HG03571 (cell line): Measurements from ENCODE around the gene RPTOR.

ENCODE experiments used
- ATAC-seq: cut with Tn5 transposase; IDR thresholded peaks from one replicate; pipeline ENCODE4 v1.9.1; 2021; ENCODE audit not compliant: unreplicated experiment

The RPTOR gene

GRCh38 chr17:80836971-80837481, 292.4 kb downstream of the RPTOR start:
- ATAC-seq: no peak

- ATAC-seq: no peak
Measured at GRCh38 chr17:80837711-80838110, 293.1 kb downstream of the RPTOR start.

DNA sequence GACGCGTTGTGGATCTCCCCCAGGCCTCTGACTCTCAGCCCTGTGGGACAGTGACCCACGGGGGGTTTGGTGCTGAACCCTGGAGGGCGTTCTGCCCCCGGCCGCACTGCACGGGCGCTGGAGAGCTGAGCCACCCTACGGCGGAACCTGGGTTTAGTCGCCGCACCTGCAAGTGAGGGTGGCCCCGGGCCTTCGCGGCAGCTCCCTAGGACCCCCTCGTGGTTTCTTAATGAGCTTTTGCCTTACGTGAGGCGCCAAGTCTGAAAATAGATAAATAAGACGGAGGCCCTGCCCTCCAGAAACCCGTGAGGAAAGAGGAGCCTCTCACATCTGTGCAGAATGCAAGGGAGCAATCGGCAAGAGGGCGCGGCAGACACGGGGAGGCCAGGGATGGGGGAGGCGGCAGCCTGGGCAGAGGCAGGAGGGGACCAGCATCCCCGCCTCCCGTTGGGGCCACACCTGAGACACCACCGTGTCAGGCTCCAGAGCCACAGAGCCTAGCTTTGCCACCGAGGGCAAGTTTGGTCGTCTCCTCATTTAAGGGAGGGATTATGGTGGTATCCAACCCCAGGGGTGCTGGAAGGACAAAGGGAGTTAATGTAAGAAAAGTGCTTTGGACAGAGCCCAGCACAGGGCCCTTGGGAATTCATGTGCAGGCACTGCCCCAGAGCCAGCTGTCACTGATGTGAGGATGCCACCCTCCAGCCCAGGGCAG, 293.8 kb downstream of the RPTOR start:
- ATAC-seq: no peak

DNA sequence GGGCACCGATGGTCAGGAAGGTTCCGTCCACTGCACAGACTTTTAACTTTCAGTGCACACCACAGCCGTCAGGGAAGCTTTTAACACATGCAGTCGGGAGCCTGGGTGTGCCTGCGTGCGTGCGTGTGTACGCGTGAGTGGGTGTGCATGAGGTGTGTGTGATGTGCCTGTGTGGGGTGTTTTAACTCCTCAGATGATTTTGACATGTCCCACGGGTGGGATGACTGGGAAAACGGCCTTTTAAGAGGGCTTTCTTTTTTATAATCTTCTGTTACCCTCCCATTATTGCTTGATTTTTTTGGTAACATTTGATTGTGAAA, 294.3 kb downstream of the RPTOR start:
- ATAC-seq: no peak

DNA sequence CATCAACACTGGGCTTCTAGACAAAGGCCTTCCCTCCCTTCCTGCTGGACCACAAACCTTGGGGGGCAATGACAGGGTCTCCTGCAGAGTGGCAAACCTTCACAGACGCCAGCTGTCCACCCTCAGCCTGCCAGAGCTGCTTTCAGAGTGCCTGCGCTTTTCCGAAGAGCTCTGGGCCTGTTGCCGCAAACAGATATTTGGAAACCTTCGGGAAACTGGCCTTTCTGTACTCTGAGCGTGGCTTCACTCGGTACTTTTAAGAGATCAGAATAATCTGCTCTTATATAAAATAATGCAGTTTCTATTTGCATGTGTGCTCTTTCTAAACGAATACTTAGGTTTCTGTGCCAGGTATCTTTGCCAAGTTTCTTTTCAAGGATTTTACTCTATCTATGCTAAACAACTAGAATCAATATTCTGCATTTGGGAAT, 294.9 kb downstream of the RPTOR start:
- ATAC-seq: no peak

GRCh38 chr17:80839970-80840369, 295.3 kb downstream of the RPTOR start:
- ATAC-seq: no peak

- ATAC-seq: no peak
Measured at GRCh38 chr17:80842456-80843013, 297.9 kb downstream of the RPTOR start.

DNA sequence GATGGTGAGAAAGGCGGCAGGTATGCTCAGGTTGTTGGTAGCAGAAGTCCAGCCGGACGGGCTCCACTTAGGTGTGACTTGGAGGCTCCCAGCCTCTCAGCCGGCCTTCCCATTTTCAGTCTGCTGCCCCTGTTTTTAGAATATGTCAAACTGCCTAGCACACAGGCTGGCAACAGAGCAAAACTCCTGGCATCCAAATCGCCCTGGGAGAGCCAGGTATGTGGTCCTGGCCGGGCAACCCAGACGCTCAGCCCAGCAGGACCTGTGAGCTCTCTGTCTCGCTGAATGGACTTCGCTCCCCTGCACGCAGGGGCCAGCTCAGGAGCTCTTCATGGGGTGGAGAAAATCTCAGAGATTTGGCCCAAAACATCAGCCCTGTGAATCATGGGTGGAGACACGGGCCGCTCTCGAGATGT, 299.1 kb downstream of the RPTOR start:
- no peak for ATAC-seq

GRCh38 chr17:80844418-80844990, 299.9 kb downstream of the RPTOR start:
- no peak for ATAC-seq

DNA sequence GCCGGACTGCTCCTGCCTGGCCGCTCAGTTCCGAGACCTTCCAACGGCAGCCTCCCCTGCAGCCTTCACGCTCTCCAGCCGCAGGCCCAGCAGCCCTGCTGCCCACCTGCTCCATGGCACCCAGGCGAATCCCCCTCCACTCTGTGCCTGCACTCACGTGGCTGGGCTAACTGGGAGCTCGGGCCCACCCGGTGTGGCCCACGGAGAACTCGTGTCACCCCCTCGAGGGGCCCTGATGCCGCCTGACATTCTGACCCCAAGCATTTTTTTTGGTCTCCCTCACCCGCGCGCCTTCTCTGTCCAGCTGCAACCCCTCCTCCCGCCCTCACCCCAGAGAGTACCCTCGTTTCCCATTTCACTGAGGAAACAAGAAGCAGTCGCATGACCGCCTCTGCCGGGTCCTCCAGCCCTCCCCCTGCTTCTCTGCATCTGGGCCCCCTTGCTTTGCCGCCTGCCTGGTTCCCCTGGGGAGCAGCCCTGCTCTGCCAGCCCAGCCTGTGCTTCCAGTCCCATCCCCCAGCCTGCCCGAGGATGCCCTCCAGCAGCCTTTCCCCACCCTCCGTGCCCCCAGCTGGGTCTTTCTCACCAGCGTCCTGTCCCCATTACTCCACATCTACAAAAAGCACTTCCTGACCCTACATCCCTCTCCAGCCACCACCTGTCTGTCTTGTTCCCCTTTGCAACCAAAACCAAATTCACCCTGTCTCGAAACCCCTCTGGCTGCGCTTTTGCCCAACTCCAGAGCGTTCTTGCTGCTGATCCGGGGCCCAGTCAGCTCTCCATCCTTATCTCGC, 300.6 kb downstream of the RPTOR start:
- no peak for ATAC-seq

DNA sequence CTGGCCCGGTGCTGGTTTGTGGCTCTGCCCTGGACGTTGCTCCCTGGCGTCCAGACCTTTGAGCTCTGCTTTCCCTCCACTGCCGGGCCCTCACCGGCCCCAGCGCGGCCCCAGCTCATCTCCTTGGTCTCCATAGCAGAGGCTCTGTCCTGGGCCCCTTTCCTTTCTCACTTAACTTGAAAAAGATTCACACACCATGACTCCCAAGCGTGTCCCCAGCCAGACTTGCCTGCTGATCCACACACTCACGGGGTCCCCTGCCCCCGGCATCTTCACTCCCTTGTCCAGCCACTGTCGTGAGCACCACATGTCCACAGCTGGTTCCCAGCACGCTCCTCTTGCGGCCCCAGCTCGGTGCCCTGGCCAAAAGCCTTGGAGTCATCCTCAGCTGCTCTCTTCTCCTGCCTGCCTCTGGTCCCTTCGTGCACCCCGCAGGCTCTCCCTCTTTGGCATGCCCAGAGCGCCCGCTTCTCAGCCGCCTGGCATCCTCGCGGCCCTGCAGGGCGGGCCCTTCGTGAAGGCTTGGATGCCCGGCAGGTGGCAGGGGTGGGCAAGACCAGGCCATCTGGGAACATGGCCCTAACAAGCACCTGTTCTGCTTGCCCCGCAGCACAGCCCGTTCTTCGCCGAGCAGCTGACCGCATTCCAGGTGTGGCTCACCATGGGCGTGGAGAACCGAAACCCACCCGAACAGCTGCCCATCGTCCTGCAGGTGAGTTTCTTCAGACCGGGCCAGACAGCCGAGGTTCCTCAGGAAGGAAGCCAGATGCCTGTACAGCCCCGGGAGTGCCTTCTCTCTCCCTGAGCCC, 301.4 kb downstream of the RPTOR start:
- no peak for ATAC-seq

DNA sequence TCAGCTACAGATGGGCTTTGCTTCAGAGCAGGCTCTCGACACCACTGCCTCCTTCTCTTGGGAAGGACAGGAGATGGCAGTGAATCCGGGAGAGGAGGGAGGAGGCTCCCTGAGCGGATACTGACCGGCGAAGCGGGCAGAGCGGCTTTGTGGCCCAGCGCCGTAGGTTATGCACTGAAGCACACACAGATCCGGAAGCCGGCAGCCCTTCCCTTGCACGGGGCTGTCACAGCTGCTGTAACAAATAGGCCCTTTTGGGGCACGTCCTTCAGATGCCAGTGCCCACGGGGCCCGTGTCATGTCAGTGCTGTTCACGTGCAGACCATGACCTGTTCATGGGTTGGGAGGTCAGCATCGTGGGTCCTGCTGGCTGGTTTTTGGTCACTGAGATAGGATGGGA, 302.3 kb downstream of the RPTOR start:
- no peak for ATAC-seq

GRCh38 chr17:80847496-80848230, 303.0 kb downstream of the RPTOR start:
- ATAC-seq: no peak

DNA sequence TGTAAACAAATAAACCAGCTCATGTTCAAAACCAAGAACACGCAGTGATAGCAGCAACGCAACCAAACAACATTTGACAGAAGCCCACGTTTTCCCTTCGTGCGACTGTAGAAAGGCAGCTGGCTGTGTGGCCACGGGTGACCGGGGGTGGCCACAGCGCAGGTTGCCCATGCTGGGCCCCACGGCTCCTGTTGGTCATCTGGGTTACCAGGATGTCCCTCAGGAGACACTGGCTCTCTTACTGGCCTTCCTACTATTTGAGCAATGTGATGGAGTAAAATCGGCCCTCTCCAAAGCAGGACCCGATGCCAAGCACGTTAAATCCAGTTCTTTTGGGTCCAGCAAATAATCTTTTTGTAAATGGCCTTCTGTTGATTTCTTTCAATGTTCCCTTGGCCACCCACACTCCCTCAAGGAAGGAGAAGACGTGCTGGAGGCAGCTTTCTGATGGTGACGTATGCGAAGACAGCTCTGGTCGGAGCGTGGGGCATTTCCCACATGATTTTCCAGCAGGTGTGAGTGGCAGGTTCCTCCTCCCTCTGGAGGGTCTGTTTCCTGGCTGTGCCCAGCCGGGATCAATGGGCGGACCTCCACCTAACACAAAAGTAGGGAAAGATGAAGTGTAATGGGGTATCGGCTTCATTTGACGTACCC, 303.9 kb downstream of the RPTOR start:
- no peak for ATAC-seq

DNA sequence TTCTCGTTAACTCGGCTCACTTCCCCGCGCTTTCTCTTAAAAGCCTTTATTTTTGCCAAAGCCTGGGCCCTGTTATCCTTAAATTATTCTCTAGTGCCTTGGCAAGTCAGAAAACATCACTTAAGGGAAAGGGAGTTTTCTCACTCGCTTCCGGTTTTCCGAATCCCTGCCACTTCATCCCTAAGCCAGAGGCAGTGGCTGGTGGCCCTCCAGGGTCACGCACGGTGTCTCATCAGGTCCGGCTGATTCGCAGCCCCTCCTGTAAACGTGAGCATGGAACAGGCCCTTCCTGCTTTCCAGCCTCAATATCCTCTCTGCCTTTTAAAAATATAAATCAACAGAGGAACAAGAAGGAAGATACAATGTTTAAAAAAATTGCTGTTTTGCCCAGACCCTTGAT, 304.5 kb downstream of the RPTOR start:
- ATAC-seq: no peak

DNA sequence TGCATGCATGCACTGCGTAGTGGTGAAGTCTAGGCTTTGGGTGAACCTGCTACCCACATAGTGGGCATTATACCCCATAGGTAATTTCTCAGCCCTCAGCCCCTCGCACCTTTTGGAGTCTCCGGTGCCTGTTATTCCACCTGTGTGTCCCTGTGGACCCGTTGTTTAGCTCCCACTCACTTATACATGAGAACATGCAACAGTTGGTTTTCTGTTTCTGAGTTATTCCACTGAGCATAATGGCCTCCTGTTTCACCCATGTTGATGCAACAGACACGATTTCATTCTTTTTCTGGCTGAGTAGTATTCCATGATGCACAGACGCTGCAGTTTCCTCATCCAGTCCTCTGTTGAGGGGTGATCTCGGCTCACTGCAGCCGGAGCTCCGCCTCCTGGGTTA, 305.5 kb downstream of the RPTOR start:
- no peak for ATAC-seq

- no peak for ATAC-seq
Measured at GRCh38 chr17:80850817-80851216, 306.2 kb downstream of the RPTOR start.

- ATAC-seq: no peak
Measured at GRCh38 chr17:80851277-80851925, 306.8 kb downstream of the RPTOR start.

DNA sequence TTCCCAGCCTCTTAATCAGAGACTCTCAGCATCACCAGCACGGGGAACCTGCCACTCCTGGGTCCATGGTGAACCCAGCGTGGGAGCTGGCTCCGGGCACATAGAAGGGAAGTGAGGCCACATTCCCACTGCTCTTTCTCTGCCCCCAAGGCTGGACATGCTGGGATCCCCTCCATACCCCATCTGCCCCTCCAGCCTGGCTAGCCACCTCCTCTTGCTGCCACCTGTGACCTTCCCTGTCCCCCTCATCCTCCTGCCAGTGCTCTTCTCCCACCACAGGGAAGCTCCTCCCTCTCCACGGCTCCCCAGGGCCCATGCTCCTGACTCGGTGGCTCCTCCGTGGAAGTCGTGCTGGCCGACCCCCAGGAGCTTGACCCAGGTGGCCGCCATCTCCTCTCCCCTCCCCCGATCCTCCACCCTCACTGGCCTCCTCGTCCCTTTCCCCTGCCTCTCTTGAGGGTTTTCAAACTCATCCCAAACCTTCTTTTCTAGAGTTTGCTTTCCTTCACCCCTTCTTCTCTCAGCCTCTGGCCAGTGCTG, 307.9 kb downstream of the RPTOR start:
- ATAC-seq: no peak
